Hematopoietic multipotent progenitor cell (in vitro differentiated cells): ENCODE measurements around the gene ZHX3. TPM values are rescaled to one million over a fixed set of nuclear protein-coding genes. Genes with fewer than 3 reads are reported as not detected.
"Not testable (repeated sequence)": the region's sequence is repeated elsewhere in the genome, so short reads cannot be mapped to it uniquely, and the experiment has no call there.

Experiments used
- DNase-seq, 3 donors: peaks; one replicate each; pipeline ENCODE4 v3.0.0-alpha.2; 2011 to 2015; ENCODE audit warnings: low read depth in 2 of 3, low spot score in 2 of 3
- total RNA-seq: library from RNA; depleted of rRNA; stranded (reverse); fragments of >200 nt; gene quantifications from one replicate; pipeline ENCODE4 v1.2.3, GENCODE V29; 2012

ZHX3 gene
- total RNA-seq, 1 donor = 4.0 TPM

DNA sequence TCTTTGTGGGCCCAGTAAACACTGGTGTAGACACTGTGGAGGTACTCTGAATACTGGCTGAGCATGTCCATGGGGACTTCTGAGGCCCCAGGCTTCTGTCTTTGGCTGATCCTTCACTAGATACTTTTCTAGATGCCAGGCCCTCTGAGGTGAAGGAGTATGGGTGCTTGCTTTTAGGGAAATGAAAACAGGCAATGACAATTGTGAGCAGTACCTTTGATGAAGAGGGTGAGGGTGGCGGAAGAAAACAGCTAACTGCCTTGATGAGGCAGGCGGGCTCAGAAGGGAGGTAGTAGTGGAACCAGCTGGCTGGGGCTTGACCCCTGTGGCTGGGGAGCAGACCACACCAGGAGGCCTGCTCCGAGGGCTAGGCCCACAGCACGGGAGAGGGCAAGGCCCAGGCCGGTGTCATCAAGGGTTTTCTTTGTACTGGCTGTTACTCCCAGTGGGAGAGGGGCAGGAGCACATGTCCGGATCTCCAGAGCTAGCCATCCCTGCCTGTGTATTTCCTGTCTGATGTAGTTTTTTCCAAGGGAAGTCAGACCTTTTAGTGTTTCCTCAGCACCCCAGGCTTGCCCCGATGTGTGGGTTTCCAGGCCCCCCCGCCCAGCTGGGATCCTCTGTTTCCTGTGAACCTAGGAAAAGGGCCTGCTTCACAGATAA is 176.2 kb downstream of the ZHX3 start:
- no peak for DNase-seq

DNA sequence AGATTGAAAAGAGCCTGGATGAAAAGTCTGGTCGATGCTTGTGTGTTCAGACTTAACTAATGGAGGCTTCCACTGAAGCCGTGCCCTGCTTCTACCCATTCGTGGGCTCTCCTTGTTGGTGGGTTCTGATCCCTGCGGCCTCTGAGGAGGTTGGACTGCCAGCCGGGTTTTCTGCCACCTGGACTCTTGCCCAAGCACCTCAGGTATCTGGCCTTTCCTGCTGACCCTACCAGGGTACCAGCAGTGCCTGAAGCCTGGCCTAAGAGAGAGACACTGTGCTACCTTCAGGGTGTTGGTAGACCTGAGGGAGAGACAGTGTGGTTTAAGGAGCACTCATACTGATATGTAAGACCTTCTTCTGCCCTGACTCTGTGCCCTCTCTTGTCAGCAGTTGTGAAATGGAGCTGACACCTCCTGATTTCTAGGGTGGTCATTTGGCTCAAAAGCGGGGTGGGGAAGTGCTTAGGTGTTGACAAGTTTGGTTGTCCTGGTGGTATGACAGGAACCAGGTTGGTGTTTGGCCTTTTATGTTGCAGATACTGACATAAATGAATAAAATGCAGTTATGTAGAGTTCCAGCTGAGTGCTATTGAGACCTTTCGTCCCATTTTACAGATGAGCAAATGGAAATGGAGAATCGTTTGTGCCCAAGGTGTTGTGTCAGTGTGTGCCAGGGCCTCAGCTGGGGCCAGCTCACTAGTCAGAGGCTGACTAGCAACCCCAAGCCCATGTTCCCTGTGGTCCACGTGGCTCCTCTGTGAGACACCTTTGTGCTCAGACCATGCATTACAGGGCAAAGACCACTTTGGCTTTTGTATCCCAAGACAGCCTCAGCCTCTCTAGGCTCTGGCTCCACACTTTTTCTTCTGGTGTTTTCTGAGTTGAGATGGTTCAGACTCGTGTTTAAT is 177.1 kb downstream of the ZHX3 start:
- no peak for DNase-seq

DNA sequence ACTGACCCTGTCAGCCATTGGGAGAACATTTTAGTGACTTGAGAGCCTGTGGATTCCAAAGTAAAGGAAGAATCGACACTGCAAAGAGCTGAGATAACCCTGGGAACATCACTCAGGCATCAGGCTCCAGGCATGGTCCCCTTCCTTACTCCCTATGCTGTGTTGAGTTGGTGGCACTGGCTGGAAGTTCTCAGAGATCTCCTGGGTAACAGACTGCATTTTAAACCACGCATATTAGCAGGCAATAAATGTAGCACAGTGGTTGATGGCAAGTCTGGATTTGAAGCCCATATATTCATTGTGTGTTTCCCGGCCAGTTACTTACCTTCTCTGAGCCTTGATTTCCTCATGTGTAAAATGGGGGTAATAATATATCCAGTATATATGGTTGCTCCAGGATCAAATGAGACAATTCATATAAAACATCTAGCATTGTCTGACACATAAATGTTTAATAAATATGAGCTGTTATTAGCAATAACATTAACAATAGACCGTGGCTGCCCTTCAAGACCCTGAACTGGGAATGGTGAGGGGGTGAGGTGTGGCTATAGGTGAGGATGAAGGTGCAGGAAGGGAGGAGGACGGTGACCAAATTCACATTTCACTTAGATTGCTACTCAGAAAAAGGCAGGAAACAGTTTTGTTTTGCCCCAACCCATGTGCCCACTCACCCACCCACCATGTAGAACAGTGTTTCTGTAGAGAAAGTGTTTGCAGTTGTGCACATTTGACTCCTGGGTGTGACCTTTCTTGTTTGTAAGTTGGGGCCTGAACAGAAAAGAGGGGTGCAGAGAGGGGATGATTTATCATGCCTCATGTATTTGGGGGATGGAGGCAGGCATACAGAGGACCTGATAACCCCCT is 178.1 kb downstream of the ZHX3 start:
- no peak for DNase-seq

DNA sequence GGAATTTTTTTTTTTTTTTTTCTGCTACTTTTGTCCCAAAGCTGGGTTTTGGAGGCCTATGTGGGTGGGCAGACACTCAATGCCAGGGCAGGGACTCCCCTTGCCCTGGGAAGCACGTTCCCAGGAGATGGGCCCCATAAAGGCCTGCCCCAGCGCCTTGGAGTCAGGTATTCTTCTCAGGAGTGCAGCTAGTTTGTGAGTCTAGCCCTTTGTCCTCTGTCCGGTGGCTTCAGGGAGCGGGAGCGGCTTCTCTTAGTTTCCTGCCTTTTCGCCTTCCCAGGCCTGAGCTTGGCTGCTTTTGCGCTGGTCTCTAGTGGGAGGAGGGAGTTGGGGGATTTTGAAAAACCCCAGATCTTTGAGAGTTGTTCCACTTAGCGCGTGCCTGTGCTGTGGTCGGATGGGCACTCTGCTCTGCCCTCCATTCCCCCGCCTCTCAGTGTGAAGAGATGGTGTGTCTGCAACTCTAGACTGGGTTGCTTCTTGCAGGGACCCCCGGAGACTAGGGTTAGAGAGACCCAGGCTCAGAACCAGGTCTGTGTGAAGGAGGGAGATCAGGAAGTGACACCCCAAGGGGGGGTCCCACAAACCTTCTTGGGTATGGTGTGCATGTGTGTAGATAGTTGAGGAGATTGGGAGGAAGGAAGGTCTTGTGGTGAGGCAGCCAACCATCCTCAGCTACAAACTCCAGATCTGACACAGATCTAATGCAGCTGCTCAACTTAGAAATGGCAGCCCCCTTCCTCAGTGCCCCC is 178.9 kb downstream of the ZHX3 start:
- DNase-seq = peak in 2 of 3 donors; percentile 20 to 50

DNA sequence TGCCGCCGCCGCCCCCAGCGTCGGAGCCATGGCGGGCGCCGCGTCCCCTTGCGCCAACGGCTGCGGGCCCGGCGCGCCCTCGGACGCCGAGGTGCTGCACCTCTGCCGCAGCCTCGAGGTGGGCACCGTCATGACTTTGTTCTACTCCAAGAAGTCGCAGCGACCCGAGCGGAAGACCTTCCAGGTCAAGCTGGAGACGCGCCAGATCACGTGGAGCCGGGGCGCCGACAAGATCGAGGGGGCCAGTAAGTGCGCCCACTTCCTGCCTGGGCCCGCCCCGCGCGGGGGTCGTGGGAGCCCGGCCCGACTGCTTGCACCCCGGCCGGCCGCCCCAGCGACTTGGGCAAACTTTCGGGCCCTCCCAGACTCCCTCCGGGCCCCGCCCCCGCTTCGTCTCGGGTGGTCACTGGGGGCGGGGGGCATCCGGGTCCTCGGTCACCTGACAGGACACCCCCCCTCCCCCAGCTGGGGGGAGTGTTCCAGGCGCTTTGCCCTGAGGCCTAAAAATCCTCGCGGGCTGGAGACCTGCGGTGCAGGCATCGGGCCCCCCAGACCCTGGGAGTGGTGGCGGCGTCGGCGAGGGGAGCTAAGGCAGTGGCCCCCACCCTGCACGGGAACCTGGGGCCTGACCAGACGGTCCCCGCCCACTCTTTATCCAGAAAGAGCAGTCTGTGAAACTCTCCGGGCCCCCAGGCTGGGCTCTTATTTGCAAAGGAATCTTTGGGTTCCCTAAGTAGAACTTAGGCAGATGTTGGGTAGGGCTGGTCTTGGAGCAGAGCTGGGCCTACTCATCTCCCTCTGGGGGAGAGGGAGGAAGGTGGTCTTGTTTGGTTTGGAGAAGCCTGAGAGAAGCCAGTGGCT is 179.7 kb downstream of the ZHX3 start:
- DNase-seq = peak in 2 of 3 donors; percentile 40 to 59

DNA sequence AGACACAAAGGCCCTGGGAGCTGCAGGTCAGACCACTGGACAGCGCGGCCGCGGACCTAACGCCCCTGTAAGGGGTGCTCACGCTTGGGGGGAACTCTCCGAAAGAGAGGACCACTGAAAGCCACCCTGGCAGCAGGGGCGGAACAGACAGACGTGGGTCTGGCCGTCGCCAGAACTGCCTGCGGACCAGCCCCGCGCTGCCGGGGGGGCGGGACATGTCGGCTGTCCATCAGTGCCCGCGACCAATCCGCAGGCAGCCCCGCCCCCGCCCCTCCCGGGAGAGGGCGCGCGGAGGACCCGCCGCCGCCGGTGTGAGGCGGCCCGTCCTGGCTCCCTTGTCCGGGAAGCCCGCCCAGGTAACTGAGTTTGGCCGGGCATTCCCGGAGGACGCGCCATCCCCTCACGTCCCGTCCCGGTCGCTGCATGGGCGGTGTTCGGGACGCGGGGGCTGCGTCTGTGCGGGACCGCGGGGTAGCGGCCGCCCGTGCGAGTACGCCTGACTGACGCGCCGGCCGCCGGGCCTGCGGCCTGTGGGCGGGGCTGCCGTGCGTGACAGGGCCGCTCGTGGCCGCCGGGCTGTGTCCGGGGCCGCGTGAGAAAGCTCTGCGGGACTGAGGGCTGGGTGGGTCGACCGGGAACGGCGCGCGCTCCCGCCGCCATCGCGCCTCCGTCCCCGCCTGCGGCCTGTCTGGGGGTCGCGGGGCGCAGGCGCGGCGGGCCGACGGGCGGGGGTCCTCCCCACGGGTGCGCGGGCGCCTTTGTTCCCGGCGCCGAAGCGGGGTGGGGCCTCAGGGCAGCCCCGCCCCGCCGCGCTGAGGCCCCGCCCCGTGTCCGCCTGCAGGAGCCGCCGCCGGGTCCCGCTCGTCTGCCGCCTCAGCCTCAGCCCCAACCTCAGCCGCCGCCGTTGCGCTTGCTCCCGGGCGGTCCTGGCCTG is 180.6 kb downstream of the ZHX3 start, which contains the start of gene PLCG1:
TSS of gene PLCG1 (plus strand) at position 864 of the 934 bp plus-strand sequence. CDS start 99 bp downstream, outside the sequence.
- peak; percentile 65 to 73 (median 72) for DNase-seq

DNA sequence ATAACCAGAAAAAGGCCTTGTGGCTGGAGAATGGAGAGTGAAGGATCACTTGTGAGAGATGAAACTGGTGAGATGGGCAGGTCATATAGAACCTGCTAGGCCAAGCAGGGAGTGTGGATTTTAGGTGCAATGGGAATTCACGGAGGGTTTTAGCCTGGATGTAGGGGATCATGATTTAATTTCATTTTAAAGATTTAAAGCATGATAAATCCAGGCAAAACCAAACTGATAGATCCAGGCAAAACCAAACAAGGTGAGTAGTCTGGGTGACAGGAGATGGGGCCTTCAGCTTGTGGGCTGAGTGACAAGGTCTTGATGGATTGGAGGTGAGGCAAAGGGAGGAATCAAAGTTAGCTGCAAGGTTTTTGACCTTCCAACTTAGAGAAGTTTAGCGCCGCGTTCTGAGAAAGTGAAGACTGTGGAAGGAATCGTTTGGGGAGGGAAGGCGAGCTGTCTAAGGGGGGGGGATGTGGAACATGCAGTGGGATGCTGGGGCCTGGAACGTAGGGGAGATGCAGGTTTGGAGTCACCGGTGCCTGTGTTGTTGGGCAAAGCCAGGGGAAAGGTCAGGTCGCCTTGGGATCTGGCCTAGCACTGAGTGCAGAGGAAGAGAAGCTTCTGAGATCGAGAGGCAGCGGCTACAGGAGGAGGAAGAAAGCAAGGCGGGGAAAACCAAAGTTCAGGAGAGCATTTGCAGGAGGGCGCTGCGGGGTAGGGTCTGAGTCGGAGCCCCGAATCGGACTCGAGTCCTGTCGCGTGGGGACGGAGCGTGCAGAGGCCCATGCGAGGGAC is 181.4 kb downstream of the ZHX3 start:
- peak in 2 of 3 donors; percentile 16 to 18 for DNase-seq

DNA sequence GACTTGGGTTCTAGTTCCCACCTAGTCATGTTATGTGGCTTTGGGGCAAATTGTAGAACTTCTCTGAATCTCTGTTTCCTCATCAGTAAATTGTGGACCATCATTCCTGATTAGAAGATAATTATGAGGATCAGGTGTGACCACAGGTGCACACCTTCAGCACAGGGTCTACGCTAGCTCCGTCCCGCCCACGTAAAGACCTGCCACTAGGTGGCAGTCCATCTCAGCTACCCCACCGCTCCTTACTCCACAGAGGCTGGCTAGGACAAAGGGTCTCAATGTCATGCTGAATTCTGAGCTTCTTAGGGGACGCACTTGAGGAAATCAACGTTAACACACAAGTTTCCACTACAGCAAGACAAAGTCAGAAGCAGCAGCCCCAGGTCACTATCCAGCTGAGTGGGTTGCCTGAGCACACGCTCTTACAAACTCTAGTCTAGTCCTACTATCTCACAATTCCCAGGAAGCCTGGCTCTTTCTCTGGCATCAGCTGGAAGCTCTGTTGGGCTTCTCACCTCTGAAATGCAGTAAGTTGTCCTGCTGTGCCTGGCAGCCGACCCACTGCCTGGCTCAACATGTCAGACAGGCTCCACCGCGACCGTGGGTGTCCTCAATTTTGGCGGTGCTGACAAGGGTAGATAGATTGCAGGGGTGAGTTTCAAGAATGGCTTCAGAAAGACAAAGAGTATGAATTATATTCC is 182.2 kb downstream of the ZHX3 start:
- peak; percentile 51 to 65 (median 53) for DNase-seq

DNA sequence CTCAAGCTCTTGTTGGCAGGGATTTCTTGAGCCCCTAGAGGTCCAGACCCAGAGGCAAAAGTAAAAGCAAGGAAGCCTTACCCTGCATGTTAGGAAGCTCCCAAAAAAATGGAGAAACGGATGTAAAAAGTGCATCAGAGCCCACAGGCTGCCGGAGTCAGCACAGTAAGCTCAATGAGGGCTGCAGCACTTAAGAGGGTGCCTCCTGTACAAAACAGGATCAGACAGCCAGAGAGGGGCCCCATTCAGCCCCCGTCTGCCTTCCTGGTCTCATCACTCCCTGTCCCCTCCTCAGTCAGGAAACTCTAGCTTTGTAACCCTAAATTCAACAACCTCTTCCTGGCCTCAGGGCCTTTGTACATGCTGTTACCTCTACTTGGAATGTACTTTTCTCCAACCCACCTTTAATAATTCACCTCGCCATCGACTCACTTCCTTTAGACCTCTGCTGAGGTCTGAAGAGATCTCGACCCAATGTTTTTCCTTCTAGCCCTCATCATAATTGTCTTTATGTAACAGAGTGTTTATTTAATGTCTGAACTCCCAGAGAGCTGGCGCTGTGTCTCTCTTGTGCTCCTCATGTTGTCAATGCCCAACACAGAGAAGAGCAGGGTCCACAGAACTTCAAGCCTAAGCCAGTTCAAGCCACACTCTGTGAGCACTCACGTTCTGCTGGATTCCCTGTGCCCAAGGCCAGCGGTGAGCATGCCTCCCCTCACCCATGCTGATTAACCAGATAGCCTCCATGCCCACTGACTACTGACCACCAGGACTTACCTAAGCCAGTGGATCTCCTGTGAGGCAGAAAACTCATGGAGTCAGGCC is 183.0 kb downstream of the ZHX3 start:
- DNase-seq = no peak

DNA sequence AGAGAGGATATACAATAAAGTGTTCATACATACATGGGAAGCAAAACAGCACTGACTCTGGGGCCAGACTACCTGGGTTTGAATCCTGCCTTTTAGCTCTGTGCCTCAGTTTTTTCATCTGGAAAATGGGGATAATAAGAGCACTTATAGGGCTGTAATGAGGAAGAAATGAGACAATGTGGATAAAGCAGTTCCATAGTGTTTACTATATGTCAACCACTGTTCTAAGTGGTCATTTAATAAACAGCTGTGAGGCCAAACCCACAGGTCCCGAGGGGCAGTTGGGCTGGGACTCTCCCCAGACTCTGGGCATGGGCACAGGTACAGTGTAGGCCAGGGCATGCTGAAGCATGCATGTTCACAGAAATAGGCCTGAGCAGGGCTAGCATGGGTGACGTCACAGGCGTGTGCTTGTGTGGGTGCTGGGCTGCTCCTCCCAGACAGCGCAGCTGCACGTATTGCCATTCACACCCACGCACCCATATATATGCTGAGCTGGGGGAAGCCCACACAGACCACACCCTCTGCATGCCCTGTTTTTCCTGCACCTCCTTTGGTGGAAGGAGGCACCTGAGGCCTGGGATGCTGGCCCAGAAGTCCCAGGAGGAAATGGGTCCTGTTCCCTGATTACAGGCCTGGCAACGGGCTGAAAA is 183.7 kb downstream of the ZHX3 start:
- no peak for DNase-seq

DNA sequence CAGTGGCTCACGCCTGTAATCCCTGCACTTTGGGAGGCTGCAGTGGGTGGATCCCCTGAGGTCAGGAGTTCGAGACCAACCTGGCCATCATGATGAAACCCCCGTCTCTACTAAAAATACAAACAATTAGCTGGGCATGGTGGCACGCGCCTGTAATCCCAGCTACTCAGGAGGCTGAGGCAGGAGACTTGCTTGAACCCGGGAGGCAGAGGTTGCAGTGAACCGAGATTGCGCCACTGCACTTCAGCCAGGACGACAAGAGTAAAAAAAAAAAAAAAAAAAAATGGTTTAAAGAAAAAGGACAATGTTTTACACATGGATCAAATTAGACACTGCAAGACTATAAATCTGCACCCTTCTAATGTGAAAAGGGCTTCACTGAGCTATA is 185.1 kb downstream of the ZHX3 start:
- DNase-seq = not testable (repeated sequence)

DNA sequence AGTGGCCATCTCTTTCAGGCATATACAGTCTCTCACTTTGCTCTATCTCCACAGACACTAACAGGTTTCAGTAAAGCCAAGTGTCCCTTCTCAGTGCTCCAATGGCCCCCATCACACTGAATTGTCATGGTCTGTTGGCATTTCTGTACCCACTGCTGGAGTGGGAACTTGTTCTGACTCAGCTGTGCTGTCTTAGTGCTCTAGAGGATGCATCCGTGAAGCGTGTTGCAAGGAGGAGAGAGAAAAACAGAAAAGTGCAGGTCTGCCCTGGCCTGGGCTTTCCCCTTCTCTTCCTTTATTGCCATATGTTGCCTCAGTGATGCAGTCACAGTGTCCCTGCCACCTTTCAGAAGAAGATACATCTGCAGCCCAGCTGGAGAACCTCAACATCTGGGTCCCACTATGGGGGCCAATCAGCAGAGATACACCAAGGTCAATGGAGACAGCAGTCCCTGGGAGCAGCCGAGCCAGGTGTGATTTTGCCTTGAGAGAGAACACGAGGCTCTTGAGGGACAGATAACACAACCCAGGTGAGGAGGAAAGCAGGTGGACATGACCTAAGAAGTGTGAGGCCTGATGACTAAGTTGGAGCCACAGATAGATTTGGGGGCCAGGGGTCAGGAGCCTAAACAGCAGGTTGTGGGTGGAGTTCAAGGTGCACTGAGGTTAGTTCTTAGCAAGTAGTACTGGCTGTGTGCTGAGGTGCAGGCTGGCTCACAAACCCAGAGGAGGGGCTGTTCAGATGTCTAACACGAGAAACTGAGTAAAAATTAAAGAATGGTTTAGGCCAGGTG is 185.7 kb downstream of the ZHX3 start:
- no peak for DNase-seq
